Inflammatory macrophage treated with lipopolysaccharide for 4 hours (primary cell): Measurements from ENCODE around the gene NOD1.
"Not testable (repeated sequence)": the region's sequence is repeated elsewhere in the genome, so short reads cannot be mapped to it uniquely, and the experiment has no call there.

ENCODE experiments used
- DNase-seq: peaks from one replicate; pipeline ENCODE4 v3.0.0-alpha.2; 2020

Gene NOD1, protein sequence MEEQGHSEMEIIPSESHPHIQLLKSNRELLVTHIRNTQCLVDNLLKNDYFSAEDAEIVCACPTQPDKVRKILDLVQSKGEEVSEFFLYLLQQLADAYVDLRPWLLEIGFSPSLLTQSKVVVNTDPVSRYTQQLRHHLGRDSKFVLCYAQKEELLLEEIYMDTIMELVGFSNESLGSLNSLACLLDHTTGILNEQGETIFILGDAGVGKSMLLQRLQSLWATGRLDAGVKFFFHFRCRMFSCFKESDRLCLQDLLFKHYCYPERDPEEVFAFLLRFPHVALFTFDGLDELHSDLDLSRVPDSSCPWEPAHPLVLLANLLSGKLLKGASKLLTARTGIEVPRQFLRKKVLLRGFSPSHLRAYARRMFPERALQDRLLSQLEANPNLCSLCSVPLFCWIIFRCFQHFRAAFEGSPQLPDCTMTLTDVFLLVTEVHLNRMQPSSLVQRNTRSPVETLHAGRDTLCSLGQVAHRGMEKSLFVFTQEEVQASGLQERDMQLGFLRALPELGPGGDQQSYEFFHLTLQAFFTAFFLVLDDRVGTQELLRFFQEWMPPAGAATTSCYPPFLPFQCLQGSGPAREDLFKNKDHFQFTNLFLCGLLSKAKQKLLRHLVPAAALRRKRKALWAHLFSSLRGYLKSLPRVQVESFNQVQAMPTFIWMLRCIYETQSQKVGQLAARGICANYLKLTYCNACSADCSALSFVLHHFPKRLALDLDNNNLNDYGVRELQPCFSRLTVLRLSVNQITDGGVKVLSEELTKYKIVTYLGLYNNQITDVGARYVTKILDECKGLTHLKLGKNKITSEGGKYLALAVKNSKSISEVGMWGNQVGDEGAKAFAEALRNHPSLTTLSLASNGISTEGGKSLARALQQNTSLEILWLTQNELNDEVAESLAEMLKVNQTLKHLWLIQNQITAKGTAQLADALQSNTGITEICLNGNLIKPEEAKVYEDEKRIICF

DNA sequence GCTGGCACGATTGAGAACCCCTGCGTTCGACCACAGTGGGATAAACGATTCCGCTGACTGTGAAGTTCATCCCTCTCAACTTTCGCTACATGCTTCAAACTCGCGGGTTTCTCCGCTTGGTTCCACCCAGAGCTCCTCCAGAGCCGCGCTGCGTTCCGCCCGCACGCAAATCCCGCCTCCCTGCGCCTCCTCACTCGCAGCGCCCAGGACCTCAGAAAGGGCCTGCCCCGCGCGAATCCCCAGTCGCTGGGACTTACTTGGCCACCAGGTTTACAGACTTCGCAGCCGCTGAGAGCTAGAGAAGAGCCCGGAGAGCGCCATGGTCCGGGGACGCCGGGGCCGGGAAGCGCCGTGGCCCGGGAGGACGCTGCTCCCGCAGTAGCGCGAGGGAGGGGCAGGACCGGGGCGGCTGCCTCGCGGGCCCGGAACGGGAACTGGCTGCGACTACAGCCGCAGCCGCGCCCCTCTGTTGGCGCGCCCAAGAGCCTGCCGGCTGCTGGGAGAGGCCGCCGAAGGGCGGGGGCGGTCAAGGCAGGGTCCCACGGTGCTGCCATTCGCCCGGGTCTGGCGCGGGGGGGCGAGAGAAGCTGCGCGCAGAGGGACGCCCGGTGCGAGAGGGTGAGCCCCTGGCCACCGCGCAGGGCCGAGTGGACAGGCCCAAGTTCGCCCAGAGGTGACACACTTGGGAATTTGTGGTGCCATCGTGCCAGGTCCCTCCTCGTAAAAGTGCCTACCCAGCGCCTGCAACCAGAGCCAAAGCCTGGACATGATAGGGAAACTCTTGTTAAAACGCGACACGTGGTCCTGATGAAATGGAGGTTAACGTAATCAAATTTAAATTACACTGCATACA lies at the start of gene NOD1:
TSS of gene NOD1 (minus strand) at position 436 of the 853 bp plus-strand sequence. CDS start 21,863 bp downstream, outside the sequence.
- DNase-seq = peak; percentile 85

DNA sequence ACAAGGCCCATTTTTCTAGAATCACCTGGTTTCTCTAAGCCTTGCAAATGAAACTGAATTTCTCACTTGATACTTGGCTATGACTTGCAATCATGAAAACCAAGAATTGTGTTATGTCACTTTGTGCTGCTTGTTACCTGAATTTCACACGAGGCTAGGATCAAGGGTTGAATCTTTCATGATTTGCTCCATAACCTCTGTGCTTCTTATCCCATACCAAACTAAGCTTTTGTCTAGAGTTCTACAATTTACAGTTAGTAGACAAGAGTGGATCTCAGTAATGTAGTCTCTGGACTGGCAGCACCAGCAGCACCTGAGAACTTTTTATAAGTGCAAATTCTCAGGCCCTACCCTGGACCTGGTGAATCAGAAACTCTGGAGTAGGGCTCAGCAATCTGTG lies 48.7 kb upstream of the NOD1 start:
- not testable (repeated sequence) for DNase-seq

DNA sequence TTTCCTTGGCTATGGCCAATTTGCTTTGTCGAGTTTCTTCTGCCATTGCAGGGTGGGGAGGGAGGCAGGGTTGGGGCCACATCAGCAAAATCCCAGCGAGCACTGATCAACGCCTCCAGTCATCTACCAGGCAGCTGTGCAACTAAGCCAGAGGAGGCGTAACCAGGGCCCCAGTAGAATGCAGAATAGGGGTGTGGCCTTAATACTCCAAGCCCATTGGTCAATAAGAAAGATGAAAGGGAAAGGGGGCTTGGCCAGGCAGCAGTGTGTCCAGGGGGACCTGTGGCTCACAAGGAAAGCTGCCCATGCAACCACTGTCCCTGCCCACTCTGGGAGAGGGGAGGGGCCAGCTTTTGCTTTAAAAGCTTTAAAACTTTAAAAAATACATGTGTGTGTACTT lies 47.6 kb upstream of the NOD1 start:
- no peak for DNase-seq

DNA sequence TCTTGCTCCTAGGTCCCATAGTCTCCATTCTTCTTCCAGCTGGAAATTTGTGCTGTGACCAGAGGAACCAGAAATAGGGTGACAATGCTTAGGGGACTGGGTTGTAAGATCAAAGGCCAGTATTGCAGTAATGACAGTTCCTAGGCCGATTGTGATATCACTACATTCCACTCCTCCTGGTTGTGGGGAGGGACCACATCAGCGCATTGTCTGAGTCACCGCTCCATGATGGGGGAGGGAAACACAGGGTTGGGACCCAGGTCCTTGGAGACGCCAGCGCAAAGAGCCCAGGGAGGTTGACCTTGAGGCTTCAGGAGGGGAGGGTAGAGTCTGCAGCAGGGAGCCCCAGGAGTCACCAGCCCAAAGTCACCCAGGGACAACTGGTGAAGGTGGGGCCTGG lies 46.8 kb upstream of the NOD1 start:
- no peak for DNase-seq

DNA sequence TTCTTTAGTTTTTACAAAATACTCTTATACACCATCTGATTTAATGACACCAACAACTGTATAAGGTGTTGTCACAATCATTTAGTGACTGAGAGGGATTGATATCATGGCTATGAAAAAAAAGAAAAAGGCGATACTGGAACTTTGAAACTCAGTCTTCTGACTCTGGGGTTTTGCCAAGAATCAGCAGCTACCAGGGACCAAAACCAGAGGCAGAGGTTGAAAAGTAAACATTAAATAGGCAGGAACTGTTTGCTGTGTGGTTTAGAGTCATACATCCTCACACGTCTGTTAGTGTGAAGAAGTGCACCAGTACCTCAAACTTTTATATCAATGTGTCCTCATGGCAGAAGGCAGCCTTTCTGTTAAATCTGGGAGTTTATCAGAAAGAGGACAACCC lies 46.0 kb upstream of the NOD1 start:
- no peak for DNase-seq

DNA sequence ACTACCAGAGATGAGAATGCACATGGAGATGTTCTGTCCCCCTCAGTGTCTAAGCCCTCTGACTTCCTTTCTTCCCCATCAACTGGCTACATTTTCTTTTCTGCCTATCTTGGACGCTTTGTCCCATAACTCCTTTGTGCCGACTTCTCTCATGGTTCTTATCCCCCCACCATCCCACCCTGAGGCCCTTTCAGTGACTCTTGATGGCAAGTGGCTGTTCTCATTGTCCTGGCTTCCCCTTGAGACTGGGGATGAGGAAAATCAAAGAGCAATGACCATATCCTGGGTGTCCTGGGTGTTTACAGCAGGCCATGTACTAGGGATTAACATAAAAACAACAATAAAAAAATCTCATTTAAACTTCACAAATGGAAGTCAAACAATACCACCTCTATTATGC lies 44.9 kb upstream of the NOD1 start:
- DNase-seq = no peak

DNA sequence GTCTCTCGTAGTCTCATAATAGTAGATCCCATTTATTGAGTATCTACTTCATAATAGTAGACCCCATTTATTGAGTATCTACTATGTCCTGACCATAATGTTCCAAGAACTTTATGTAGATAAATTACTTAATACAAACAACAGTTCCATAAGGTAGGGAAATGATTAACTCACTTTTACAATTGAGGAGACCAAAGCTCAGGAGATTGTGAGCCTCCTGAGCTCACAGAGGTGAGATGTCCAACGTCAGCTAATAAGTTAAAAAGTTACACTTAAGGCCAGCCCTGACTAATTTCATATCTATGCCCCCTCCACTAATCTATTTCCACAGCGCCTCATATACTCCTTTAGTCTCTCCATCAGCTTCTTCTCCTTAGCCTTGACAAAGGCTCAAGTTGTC lies 43.6 kb upstream of the NOD1 start:
- DNase-seq = no peak

DNA sequence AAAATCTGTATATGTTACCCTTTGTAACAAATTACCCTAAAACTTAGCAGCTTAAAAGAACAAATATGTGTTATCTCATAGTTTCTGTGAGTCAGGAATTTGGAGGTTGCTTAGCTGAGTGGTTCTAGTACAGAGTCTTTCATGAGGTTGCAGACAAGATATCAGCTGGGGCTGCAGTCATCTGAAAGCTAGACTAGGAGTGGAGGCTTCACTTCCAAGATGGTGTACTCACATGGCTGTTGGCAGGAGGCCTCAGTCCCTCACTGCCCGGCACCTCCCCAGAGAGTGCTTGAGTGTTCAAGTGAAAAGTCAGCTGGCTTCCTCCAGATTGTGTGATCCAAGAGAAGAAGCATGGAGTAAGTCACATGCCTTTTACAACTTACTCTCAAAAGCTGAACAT lies 42.9 kb upstream of the NOD1 start:
- DNase-seq = peak; percentile 5

DNA sequence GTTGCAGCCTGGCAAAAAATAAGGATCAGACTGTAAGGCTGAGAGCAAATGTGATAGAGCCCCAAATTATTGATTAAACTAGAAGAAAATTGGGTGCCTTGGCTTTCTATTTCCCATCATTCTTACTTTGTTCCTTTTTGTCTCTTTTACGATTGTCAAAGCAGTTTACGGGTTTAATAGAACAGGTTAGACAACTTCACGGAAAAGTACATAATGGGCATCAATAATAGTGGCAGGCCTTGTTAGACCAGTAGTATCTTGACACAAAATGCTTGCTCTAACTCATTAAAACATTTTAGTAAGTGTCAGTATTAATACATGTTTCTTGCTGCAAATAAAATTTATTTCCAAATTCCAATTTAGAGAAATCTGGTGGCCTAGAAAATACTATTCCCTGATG lies 40.5 kb upstream of the NOD1 start:
- no peak for DNase-seq

DNA sequence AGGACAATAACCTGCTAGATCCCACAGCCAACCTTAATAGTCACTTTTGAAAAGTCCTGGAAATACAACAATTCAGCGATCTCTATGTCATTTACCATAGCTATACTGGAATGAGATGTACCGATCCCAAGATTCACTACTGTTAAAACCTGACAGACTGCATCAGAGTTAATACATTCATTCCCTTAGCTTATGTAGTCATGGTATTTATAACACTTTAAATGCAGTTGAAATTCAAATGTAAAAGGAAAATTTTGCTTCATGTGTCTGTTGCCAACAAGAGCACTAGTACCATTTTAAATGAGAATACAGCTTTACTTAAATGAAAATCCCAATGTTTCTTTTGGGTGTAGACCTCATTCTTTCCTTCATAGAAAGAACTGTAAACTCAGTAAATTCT lies 37.2 kb upstream of the NOD1 start:
- no peak for DNase-seq

DNA sequence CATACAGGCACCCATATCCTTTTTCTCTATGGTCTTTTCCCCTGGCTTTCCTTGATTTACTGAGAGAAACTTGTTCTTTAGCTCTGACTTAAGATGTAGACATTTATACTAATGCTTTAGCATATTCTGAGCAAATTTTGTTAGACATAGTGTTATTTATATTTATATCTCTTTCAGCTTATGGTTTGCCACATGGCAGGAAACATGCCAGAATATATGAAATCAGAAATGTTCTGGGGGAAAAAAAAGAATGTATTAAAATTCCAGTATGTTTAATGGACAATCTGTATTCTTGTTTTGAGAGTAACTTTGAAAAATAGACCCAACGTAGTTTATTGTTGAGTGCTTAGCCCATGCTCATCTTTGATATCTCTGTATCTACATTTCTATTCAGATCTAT lies 36.2 kb upstream of the NOD1 start:
- no peak for DNase-seq

DNA sequence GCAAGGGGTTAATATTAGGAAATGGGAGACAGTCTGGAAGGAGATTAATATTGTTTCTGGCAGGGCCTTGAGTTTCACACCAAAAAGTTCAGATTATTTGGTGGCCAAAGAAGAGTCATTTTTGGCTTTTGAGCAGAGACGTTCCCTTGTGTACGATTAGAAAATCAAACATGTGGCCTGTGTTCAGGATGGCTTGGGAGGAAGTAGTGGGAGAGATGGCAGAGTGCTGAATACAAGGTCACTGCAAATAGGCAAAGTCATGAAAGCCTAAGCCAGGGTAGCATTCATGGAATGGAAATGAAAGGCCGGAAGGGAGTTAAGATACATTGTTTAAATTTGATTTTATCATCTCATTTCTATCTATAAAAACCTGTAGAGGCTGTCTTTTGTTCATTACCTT lies 35.6 kb upstream of the NOD1 start:
- DNase-seq = no peak

DNA sequence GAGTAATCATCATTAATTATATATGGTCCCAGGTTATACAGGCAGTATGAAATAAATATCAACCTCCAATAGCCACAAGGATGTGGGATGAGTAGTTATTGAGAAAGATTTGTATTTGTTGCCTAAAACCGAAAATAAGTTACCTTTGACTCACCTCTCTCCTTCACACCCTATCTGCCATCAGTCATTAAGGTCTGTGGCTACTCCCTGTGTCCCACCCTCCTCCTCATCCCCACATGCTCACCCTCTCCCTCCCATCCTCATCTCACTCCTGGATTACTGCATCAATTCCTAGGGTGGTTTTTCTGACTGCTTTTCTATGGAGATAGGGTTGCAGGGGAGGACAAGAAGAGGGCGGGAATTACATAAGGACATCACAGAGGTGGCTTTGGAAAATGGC lies 35.2 kb upstream of the NOD1 start:
- no peak for DNase-seq

DNA sequence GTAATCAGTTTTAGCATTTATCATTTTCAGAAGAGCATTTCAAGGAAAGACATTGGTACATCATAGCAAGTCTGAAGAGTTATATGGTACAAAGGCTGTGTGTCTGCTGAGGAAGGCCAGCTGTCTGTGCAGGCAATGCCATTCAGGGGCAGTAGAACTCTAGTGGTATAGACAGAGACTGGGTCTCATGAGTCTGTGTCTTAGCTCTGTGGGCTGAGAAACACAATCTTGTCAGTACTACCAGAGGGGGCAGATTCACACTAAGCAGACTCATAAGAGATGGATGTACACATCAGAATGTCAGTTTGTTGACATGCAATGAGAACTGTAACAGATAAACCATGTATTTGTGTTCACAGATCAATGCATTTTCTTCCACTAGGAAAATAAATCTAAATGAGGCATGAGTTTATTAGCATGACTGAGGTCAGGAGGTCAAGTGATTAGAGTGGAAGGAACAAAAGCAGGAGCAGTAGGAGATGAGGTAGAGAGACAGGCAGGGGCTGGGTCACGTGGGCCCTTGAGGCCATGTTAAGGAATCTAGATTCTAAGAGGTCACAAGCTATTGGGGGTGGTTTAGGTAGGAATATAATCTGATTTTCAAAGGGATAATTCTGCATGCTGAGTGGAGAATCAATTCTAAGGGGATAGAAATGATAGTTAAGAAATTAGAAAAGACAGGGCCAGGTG lies 33.5 kb upstream of the NOD1 start:
- no peak for DNase-seq

DNA sequence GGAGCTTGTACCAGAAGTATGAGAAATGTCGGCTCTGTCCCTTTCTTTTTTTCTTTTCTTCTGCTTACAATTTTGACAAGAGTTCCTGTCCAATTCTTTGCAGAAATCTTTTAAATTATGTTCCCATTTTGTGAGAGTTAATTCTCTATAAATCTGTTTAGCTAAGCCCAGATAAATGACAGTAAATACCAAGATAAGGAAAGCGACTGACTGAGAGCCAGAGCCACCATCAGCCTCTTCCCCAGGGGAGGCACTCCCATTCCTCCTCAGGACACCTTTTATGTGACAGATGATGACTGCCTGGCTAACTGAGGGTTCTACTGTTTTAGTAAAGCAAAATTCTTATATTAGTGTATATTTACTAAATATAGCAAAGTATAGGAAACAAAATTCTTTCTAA lies 32.9 kb upstream of the NOD1 start:
- DNase-seq = no peak

DNA sequence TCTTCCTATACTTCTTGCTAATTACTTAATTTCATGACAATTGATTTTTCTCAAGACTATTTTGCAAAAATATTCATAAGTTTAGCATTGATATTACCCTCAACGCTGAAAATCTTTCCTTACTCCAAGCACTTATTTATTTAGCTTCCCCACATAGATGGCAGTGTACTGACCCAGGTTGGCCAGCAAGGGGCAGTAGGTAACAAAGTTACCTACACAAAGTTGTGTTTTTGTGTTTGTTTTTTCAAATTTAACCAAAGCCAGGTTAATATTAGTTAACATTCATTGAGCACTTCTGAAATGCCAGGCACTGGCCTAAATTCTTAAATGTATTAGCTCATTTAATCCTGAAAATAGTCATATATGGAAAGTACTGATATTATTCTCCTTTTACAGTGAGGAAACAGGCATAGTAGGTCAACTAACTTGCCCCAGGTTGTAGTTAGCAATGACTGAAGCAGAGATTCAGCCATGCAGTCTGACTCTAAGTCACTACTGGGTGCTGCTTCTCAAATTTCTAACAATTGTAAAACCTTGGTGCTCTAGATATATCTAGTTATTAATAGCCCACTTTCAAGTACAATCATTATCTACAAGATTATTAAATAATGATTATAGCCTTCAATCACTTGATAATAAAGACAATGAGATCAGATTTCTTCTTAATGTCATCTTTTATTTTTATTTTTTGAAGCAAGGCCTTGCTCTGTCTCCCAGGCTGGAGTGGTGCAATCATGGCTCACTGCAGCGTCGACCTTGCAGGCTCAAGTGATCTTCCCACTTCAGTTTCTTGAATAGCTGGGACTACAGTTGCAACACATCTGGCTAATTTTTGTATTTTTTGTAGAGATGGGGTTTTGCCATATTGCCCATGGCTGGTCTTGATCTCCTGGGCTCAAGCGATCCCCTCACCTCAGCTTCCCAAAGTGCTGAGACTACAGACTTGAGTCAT lies 31.8 kb upstream of the NOD1 start:
- peak; percentile 59 for DNase-seq

DNA sequence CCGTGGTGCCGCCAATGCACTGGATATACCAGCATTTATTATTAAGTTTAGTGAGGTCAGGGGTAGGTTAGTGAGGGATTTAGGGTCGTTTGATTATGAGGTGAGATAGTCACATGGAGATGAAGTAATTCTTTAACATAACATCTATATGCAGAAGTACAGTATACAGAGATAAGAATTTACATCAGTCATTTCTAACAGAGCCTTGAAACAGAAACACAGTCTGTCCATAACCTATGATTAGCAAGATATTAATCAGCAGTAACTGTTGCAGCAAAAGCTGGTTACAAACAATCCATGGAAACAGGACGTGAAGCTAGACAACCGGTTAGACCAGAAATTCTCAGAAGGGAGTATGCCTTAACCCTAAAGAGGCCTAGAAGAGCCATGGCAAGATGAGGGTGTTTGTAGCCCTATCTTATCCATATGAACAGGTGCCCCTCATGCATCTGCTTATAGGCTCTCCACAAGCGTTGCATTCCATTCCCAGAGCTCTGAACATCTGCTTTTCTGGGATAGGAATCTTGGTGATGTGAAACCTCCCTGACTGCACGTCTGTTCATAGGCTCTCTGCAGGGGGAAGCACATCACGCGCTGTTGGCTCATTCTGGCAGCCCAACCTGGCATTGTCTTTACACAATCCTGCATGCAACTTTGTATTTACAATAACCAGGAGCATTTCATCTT lies 30.7 kb upstream of the NOD1 start:
- DNase-seq = not testable (repeated sequence)

DNA sequence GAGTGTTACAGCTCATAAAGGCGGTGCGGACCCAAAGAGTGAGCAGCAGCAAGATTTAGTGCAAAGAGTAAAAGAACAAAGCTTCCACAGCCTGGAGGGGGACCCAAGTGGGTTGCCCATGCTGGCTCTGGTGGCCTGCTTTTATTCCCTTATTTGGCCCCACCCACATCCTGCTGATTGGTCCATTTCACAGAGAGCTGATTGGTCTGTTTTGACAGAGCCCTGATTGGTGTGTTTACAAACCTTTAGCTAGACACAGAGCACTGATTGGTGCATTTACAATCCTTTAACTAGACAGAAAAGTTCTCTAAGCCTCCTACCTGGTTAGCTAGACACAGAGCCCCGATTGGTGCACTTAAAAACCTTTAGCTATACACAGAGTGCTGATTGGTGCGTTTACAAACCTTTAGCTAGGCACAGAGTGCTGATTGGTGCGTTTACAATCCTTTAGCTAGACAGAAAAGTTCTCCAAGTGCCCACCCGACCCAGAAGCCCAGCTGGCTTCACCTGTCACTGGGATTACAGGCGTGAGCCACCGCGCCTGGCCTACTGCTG lies 28.8 kb upstream of the NOD1 start:
- not testable (repeated sequence) for DNase-seq

DNA sequence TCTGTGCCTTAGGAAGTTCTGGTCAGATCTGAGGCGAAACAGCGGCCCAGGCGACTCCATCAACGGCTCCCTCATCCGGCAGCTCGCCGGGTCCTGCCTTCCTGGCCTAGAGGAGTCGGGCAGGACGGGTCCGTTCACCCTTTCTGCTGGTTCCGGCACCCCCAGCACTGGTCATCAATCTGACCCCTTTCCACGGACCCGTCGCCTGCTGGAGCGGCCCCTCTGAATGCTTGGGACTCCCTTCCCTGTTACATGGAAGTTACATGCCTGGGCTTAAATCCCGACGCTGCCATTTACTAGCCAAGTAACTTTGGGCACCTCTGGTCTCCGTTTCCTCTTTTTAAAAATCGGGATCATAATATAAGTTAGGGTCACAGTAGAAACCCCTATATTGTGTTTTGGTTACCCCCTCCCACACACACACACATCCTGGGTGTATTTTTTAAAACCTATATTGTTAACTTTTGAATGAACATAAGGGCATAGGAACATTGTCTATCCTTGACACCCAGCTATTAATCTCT lies 26.7 kb upstream of the NOD1 start:
- peak; percentile 9 for DNase-seq
